PFSK-1 (cell line): ENCODE data around the gene ICA1.

ENCODE experiments used
- FOXP2 ChIP-seq: optimal IDR thresholded peaks from 2 replicates; pipeline ENCODE3; 2011; ENCODE audit warnings: borderline replicate concordance, control low read depth, inconsistent platforms; ENCODE audit not compliant: insufficient read depth; ENCODE audit errors: extremely low read length, extremely low read depth
- POLR2AphosphoS5 ChIP-seq: IDR thresholded peaks from 2 replicates; pipeline ENCODE4 v1.6.1; 2012; ENCODE audit warnings: low read depth, mild to moderate bottlenecking, control low read depth, low read length, moderate library complexity
- REST ChIP-seq, 2 experiments: IDR thresholded peaks; 2 replicates each; pipeline versions ENCODE4 v1.6.1 to v1.8.0; 2011 to 2012; ENCODE audit warnings: low read depth in 2 of 2, low read length in 2 of 2, control low read depth in 1 of 2, inconsistent platforms in 1 of 2, mild to moderate bottlenecking in 1 of 2, moderate library complexity in 1 of 2; ENCODE audit not compliant: insufficient read depth in 1 of 2
- SIN3A ChIP-seq: IDR thresholded peaks from 2 replicates; pipeline ENCODE4 v1.6.1; 2012; ENCODE audit warnings: mild to moderate bottlenecking, low read length, moderate library complexity, borderline replicate concordance; ENCODE audit not compliant: insufficient read depth
- TAF1 ChIP-seq: IDR thresholded peaks from 2 replicates; pipeline ENCODE4 v1.6.1; 2012; ENCODE audit warnings: low read length, control low read depth, borderline replicate concordance; ENCODE audit not compliant: insufficient read depth

ICA1 gene

GRCh38 chr7:8134089-8134733, 127.8 kb downstream of the ICA1 start:
- TF ChIP-seq SIN3A (no peak), POLR2AphosphoS5 (no peak), FOXP2 (no peak), REST (IDR thresholded peaks at IDR 0.05; ENCODE audit: insufficient read depth in 1 of 2, low read depth in 2 of 2, low read length in 2 of 2) (no peak), TAF1 (no peak)

GRCh38 chr7:8133188-8133848, 128.6 kb downstream of the ICA1 start:
- TF ChIP-seq SIN3A (no peak), FOXP2 (no peak), REST (IDR thresholded peaks at IDR 0.05; ENCODE audit: insufficient read depth in 1 of 2, low read depth in 2 of 2, low read length in 2 of 2) (no peak), POLR2AphosphoS5 (no peak), TAF1 (no peak)

- TF ChIP-seq FOXP2, result no peak
- TF ChIP-seq POLR2AphosphoS5, result no peak
- no peak for TF ChIP-seq TAF1
- TF ChIP-seq SIN3A, result no peak
- no peak for TF ChIP-seq REST (IDR thresholded peaks at IDR 0.05; ENCODE audit: insufficient read depth in 1 of 2, low read depth in 2 of 2, low read length in 2 of 2)
These were observed 130.0 kb downstream of the ICA1 start for GRCh38 chr7:8131694-8132605.

GRCh38 chr7:8130663-8131062, 131.3 kb downstream of the ICA1 start:
- TF ChIP-seq POLR2AphosphoS5 (no peak), SIN3A (no peak), REST (IDR thresholded peaks at IDR 0.05; ENCODE audit: insufficient read depth in 1 of 2, low read depth in 2 of 2, low read length in 2 of 2) (no peak), FOXP2 (no peak), TAF1 (no peak)
